Fibroblast of villous mesenchyme (primary cell): Measurements from ENCODE around the gene STT3A. TPM values are rescaled to one million over a fixed set of nuclear protein-coding genes. Genes with fewer than 3 reads are reported as not detected.

Experiments
- DNase-seq: peaks from one replicate; pipeline ENCODE4 v3.0.0-alpha.2; 2010; ENCODE audit warnings: low read depth
- H3K4me3 ChIP-seq: 2 replicates; pipeline ENCODE4 v1.5.1; 2011; ENCODE audit warnings: low read depth, mild to moderate bottlenecking, low read length
- total RNA-seq: library from RNA; depleted of rRNA; stranded (reverse); fragments of >200 nt; gene quantifications from 2 replicates; pipeline ENCODE4 v1.2.3, GENCODE V29; 2012
- TF ChIP-seq, protein P1 (sequence below): IDR thresholded peaks from 2 replicates; pipeline ENCODE4 v1.5.1; 2012; ENCODE audit warnings: low read depth, mild to moderate bottlenecking, low read length; ENCODE audit not compliant: insufficient read depth

The STT3A gene
- total RNA-seq, 1 donor, result 383 TPM

- TF ChIP-seq, protein P1, sequence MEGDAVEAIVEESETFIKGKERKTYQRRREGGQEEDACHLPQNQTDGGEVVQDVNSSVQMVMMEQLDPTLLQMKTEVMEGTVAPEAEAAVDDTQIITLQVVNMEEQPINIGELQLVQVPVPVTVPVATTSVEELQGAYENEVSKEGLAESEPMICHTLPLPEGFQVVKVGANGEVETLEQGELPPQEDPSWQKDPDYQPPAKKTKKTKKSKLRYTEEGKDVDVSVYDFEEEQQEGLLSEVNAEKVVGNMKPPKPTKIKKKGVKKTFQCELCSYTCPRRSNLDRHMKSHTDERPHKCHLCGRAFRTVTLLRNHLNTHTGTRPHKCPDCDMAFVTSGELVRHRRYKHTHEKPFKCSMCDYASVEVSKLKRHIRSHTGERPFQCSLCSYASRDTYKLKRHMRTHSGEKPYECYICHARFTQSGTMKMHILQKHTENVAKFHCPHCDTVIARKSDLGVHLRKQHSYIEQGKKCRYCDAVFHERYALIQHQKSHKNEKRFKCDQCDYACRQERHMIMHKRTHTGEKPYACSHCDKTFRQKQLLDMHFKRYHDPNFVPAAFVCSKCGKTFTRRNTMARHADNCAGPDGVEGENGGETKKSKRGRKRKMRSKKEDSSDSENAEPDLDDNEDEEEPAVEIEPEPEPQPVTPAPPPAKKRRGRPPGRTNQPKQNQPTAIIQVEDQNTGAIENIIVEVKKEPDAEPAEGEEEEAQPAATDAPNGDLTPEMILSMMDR, result no peak
- peak overlapping the region; percentile 85 for H3K4me3 ChIP-seq
- DNase-seq, result no peak
Measured at GRCh38 chr11:125625225-125625629, 32.6 kb downstream of the STT3A start.

DNA sequence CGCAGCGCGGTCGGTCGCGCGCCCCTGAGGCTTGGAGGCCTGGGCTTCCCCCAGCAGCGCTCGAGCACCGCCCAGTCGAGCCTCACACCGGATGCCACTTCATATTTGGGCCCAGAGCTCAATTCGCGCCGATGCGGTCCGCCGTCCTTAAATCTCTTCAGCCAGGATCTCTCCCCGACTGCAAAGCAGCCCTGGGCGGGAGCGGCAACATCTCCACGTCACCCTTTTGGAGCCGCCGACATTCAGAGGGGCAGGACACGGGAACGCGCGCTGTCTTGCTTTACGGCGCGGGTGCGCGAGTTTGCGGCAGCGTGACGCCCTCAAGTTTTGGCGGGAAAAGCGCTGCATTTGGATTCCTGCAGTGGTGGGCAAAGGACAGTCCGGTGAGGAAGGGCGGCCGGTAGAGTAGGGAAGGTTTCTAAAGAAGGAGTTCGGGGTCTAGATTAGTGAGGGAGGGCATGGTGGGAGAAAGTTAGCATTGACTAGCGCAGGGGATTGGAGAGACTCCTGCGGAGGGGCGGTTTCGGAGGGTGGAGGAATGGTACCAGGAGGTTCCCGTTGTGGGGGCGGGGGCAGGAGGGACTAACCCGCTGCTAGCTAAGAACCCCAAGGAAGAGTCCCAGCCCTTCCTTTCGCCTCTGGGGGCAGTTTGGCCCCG lies 33.1 kb downstream of the STT3A start:
- peak; percentile 89 for DNase-seq
- H3K4me3 ChIP-seq, result peak overlapping the region; percentile 85
- TF ChIP-seq, protein P1, result no peak

DNA sequence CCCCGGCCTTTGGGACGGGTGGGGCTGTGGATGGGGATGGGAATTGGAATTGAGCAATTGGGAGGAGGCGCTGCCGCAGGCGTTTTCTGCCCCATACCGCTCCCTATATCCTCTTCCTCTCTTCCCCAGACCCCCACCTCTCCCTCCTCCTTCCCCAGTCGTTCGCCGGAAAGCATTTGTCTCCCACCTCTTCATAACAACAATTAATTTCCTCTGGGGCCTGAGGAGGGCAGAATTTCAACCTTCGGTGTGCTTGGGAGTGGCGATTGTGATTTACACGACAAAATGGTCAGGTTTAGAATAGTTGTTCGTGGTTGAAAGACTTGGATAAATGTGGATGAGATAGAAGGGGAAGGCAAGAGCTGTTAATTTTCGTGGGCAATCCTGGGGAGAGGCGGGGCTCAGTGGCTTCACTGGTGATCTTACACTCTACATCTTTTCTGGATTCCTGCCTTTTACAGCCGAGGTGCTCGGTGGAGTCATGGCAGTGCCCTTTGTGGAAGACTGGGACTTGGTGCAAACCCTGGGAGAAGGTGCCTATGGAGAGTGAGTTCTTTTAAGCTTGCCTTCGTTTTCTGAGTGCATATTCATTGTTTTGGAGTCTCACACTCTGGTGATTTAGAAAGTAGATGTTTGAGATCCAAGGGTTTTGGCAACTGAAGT lies 33.8 kb downstream of the STT3A start:
- peak; percentile 90 for DNase-seq
- peak overlapping the region; percentile 85 for H3K4me3 ChIP-seq
- TF ChIP-seq, protein P1, result peak; percentile 29

DNA sequence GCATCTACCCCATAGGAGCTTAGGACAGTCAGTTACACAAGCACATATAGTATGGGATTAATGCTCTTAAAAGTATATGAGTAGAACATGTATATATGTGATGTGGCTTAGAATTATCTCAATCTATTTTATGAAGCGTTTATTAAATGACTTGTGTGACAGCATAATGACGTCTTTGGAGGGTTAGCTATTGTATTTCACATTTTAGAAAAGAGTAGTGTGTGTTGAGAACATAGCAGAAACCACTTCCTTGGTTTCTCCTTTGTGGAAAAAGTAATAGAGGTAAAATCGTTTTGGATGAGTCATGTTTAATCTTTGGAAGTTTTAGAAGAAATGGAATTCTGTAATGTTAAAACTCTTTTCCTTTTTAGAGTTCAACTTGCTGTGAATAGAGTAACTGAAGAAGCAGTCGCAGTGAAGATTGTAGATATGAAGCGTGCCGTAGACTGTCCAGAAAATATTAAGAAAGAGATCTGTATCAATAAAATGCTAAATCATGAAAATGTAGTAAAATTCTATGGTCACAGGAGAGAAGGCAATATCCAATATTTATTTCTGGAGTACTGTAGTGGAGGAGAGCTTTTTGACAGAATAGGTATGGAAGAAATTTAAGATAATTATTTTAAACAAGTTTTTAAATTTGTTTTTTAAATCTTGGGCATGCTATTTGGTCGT lies 34.7 kb downstream of the STT3A start:
- DNase-seq, result peak; percentile 11
- peak overlapping the region; percentile 85 for H3K4me3 ChIP-seq
- TF ChIP-seq, protein P1, result no peak

DNA sequence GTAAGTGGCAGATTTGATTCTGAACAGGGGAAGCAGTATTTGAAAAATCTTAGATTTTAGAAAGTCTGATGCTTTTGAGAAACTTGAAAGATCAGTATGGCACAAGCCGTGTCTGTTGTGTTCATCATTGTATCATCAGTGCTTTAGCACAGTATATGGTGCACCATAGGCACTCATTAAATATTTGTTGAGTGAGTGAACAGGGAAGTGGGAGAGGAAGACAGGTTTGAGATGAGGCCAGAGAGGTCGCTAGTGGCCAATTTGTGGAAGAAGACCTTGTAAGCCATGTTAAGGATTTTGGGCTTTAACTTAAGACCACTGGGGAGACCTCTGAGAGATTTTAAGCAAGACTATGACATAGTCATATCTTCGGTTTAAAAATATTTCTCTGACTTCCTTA lies 45.2 kb downstream of the STT3A start:
- no peak for DNase-seq
- H3K4me3 ChIP-seq, result no peak overlapping the region
- TF ChIP-seq, protein P1, result no peak

DNA sequence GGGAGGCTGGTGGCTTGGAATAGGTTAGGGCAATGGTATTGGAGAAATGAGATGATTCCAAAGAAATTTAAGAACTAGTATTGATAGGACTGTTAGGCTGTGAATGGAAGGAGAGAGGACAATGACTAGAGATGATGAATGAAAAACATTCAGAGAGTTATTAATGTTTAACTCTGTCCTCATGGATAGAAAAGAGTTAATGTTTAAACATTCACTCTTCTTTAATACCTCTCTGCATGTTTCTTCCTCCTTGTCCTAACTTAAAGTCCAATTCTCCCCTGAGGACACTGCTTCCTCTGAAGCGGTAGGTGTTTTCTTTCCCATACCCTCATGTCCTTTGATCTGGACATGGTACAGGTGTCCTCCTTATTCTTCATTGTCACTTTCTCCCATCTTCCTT lies 45.7 kb downstream of the STT3A start:
- no peak for DNase-seq
- no peak overlapping the region for H3K4me3 ChIP-seq
- TF ChIP-seq, protein P1, result no peak
